Thyroid gland (tissue), 4 donors: ENCODE results near the gene NKRF. TPM values are rescaled to one million over a fixed set of nuclear protein-coding genes. Genes with fewer than 3 reads are reported as not detected.

Source experiments
- DNase-seq, 2 donors: peaks; one replicate each; pipeline ENCODE4 v3.0.0-alpha.2; 2019
- H3K27ac ChIP-seq, 3 donors: fragments of 200-600 bp; sonication (generic); 1 replicate in 2 of 3; 2 replicates in 1 of 3; pipeline ENCODE4 v1.5.1; 2016 to 2019; ENCODE audit warnings: mild to moderate bottlenecking in 1 of 3, moderate library complexity in 1 of 3
- H3K27me3 ChIP-seq: fragments of 200-600 bp; sonication (generic); one replicate; pipeline ENCODE4 v1.5.1; 2019
- H3K36me3 ChIP-seq, 2 donors: fragments of 200-600 bp; sonication (generic); one replicate each; pipeline ENCODE4 v1.5.1; 2016 to 2019
- H3K4me1 ChIP-seq, 2 donors: fragments of 200-600 bp; sonication (generic); one replicate each; pipeline ENCODE4 v1.5.1; 2017 to 2019
- H3K4me3 ChIP-seq, 3 donors: fragments of 200-600 bp; sonication (generic); replicated peaks in 1 of 3; 1 replicate in 2 of 3; 2 replicates in 1 of 3; pipeline ENCODE4 v1.5.1; 2016; ENCODE audit warnings: mild to moderate bottlenecking in 1 of 3
- H3K9me3 ChIP-seq: fragments of 200-600 bp; sonication (generic); one replicate; pipeline ENCODE4 v1.5.1; 2017
- POLR2A ChIP-seq, 2 donors: fragments of 450-650 bp; IDR thresholded peaks; one replicate each; pipeline ENCODE4 v1.6.1; 2017; ENCODE audit warnings: antibody characterized with exemption in 2 of 2, mild to moderate bottlenecking in 2 of 2, moderate library complexity in 1 of 2
- WGBS, 2 donors: methylation state at CpG; one replicate each; pipeline ENCODE4 v1.1.5; 2017; 5-methylcytosine and 5-hydroxymethylcytosine counted together
- intact Hi-C: fragments of 100-400 bp; cut with DNase I; formaldehyde crosslinking; loops from one replicate; pipeline ENCODE4 v1.15.1; 2023
- total RNA-seq, 4 donors: library from RNA; depleted of rRNA; stranded (reverse); fragments of >200 nt; gene quantifications; one replicate each; pipeline ENCODE4 v1.2.3, GENCODE V29; 2016
- TF ChIP-seq, protein P1 (sequence below), 6 experiments: fragments of 200-600 bp in 3 of 6; fragments of 450-650 bp in 3 of 6; sonication (generic) in 3 of 6; IDR thresholded peaks; one replicate each; pipeline ENCODE4 v1.5.1; 2016 to 2019; ENCODE audit warnings: antibody characterized with exemption in 6 of 6, mild to moderate bottlenecking in 2 of 6, inconsistent platforms in 1 of 6, moderate library complexity in 1 of 6

The NKRF gene
- total RNA-seq, 4 donors from 2014 or later: 6.1 to 9.5 (median 7.9) TPM

- Histone ChIP-seq H3K9me3 (no peaks in the 10 kb centered on the region), H3K36me3 (no peaks in the 10 kb centered on the region), H3K27me3 (no peaks in the 10 kb centered on the region), H3K27ac (peak overlapping the region; percentile 87 to 93 (median 89)), H3K4me1 (peaks cover 5 to 6% of the 10 kb centered on the region in 2 donors), H3K4me3 (peak overlapping the region in 2 of 3 donors; percentile 52 to 59)
- TF ChIP-seq, protein P1, sequence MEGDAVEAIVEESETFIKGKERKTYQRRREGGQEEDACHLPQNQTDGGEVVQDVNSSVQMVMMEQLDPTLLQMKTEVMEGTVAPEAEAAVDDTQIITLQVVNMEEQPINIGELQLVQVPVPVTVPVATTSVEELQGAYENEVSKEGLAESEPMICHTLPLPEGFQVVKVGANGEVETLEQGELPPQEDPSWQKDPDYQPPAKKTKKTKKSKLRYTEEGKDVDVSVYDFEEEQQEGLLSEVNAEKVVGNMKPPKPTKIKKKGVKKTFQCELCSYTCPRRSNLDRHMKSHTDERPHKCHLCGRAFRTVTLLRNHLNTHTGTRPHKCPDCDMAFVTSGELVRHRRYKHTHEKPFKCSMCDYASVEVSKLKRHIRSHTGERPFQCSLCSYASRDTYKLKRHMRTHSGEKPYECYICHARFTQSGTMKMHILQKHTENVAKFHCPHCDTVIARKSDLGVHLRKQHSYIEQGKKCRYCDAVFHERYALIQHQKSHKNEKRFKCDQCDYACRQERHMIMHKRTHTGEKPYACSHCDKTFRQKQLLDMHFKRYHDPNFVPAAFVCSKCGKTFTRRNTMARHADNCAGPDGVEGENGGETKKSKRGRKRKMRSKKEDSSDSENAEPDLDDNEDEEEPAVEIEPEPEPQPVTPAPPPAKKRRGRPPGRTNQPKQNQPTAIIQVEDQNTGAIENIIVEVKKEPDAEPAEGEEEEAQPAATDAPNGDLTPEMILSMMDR (IDR thresholded peaks at IDR 0.05): no peak
- TF ChIP-seq POLR2A (IDR thresholded peaks at IDR 0.05): no peak
- intact Hi-C loops: no loop called here
- peak; percentile 53 to 58 for DNase-seq
- WGBS, 2 donors: 0 to 1% methylated on average over 30 of the region's 30 CpGs
These were observed 32.3 kb downstream of the NKRF start for GRCh38 chrX:119573840-119574393.

DNA sequence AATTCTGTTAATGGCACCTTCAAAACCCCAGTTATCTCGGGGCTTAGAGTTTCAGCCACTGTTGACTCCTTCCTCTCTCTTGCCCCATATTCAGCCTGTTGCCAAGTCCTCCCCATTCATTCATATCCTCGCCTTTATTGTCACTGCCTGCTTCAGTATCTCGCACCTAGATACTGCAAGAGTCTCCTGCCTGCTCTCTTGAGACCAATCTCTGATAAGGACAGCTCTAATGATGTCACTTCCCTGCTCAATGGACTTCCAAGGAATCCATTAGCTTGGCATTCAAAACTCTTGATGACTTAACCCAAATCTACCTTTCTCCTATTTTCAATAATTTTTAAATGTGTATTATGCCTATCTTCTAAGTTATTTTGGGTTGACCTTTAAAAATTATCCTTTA lies 33.0 kb downstream of the NKRF start:
- H3K27ac ChIP-seq: peak overlapping the region in 2 of 3 donors; percentile 89 to 93
- WGBS, 2 donors: 50 to 64% methylated on average over 3 of the region's 3 CpGs
- no peaks in the 10 kb centered on the region for H3K36me3 ChIP-seq
- H3K9me3 ChIP-seq: no peaks in the 10 kb centered on the region
- no peaks in the 10 kb centered on the region for H3K27me3 ChIP-seq
- TF ChIP-seq, protein P1 (IDR thresholded peaks at IDR 0.05): no peak
- no peak for TF ChIP-seq POLR2A (IDR thresholded peaks at IDR 0.05)
- intact Hi-C loops: no loop called here
- H3K4me1 ChIP-seq: peaks cover 5 to 6% of the 10 kb centered on the region in 2 donors
- no peak for DNase-seq
- H3K4me3 ChIP-seq: peak overlapping the region in 1 of 3 donors; percentile 59

GRCh38 chrX:119570351-119570835 lies 35.8 kb downstream of the NKRF start:
- DNase-seq: no peak
- TF ChIP-seq POLR2A (IDR thresholded peaks at IDR 0.05): no peak
- TF ChIP-seq, protein P1 (IDR thresholded peaks at IDR 0.05): no peak
- Histone ChIP-seq H3K4me1 (peaks cover 2 to 5% of the 10 kb centered on the region in 2 donors), H3K27ac (no peak overlapping the region), H3K9me3 (no peaks in the 10 kb centered on the region), H3K36me3 (no peaks in the 10 kb centered on the region), H3K4me3 (no peak overlapping the region), H3K27me3 (no peaks in the 10 kb centered on the region)
- intact Hi-C loops: no loop called here
- 88 to 97% methylated on average over 6 of the region's 6 CpGs for WGBS, 2 donors

DNA sequence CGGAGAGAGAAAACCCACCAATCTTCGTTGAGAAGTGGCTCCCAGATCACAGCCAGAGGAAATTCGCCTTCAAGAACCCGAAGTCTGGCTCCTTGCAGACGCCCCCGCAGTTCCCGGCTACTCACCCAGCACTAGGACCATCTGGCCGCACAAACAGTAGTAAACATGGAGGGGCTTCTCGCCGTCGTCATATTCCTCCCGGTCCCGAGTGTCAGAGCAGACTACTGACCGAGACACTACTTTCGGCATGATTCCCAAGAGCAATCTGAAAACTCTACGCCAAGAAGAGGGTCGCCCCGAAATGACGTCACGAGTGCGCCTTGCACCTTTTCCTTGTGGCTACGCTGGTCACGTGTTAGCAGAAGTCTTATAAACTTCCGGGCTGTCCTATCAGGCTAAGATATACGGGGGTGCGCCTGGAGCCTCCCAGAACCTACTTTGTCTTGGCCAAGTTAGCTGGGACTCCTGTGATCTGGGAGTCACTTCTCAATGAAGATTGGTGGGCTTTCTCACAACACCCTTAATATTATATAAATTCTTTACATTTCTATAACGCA lies 41.0 kb downstream of the NKRF start, which contains the start of gene STEEP1:
TSS of gene STEEP1 (minus strand) at position 303 of the 557 bp plus-strand sequence. CDS start at position 249, 54 bp downstream.
- peak; percentile 89 to 90 for DNase-seq
- Histone ChIP-seq H3K36me3 (no peaks in the 10 kb centered on the region), H3K4me3 (peak within 1 kb of the TSS in 2 of 3 donors; percentile 37 to 51), H3K4me1 (no peaks in the 10 kb centered on the region), H3K27me3 (no peaks in the 10 kb centered on the region), H3K27ac (peak within 1 kb of the TSS in 1 of 3 donors; percentile 8), H3K9me3 (no peaks in the 10 kb centered on the region)
- 0 to 1% methylated on average over 17 to 18 of the region's 27 CpGs for WGBS, 2 donors
- peak in 1 of 2 donors; percentile 51 for TF ChIP-seq POLR2A (IDR thresholded peaks at IDR 0.05)
- TF ChIP-seq, protein P1 (IDR thresholded peaks at IDR 0.05): no peak
- intact Hi-C loops: no loop called here

DNA sequence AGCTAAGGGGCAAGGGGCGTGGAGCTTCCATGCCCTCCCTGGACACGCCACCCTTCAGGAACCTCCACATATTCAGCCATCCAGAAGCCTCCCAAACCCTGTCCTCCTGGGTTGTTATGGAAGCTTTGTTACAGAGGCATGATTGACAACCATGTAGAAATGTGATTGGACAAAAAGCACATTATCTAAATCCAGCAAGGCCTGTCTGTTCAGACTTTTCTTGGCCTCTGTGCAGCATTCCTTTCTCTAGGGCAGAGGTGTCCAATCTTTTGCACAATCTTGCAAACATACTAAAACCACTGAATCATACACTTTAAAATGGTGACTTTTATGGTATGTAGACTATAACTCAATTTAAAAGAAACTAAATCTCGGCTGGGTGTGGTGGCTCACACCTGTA lies 53.7 kb downstream of the NKRF start:
- intact Hi-C loops: no loop called here
- TF ChIP-seq POLR2A (IDR thresholded peaks at IDR 0.05): no peak
- TF ChIP-seq, protein P1 (IDR thresholded peaks at IDR 0.05): no peak
- DNase-seq: no peak
- H3K4me1 ChIP-seq: no peaks in the 10 kb centered on the region
- 78 to 100% methylated on average over 1 of the region's 3 CpGs for WGBS, 2 donors
- H3K9me3 ChIP-seq: no peaks in the 10 kb centered on the region
- no peak overlapping the region for H3K27ac ChIP-seq
- no peak overlapping the region for H3K4me3 ChIP-seq
- no peaks in the 10 kb centered on the region for H3K36me3 ChIP-seq
- H3K27me3 ChIP-seq: no peaks in the 10 kb centered on the region
